ENCODE measurements around the gene OSBPL5.

The OSBPL5 gene

GRCh38 chr11:3190600-3190999 lies 25.5 kb upstream of the OSBPL5 start:
- no peak overlapping the region for H3K4me3 ChIP-seq (ENCODE audit: low read depth in 1 of 2, low read length in 2 of 2)
- H3K36me3 ChIP-seq (ENCODE audit: control insufficient read depth in 1 of 2, insufficient read depth in 2 of 2, low read length in 2 of 2) = no peaks in the 10 kb centered on the region

GRCh38 chr11:3189886-3190583 lies 24.9 kb upstream of the OSBPL5 start:
- Histone ChIP-seq H3K36me3 (ENCODE audit: control insufficient read depth in 1 of 2, insufficient read depth in 2 of 2, low read length in 2 of 2) (no peaks in the 10 kb centered on the region), H3K4me3 (ENCODE audit: low read depth in 1 of 2, low read length in 2 of 2) (no peak overlapping the region), H3K27ac (ENCODE audit: low read depth, low read length) (no peak overlapping the region), H3K9ac (ENCODE audit: low read depth in 1 of 2, low read length in 2 of 2) (no peak overlapping the region), H3K4me1 (ENCODE audit: control insufficient read depth in 1 of 2, insufficient read depth in 2 of 2, low read length in 2 of 2) (no peaks in the 10 kb centered on the region), H3K27me3 (ENCODE audit: control insufficient read depth in 1 of 2, insufficient read depth in 2 of 2, low read length in 2 of 2) (no peaks in the 10 kb centered on the region), H3K9me3 (ENCODE audit: control insufficient read depth in 1 of 2, low read length in 2 of 2) (no peaks in the 10 kb centered on the region)

More at GRCh38 chr11:3190600-3190999, 25.5 kb upstream of the OSBPL5 start:
- Histone ChIP-seq H3K4me1 (ENCODE audit: control insufficient read depth in 1 of 2, insufficient read depth in 2 of 2, low read length in 2 of 2) (no peaks in the 10 kb centered on the region), H3K9ac (ENCODE audit: low read depth in 1 of 2, low read length in 2 of 2) (no peak overlapping the region), H3K27me3 (ENCODE audit: control insufficient read depth in 1 of 2, insufficient read depth in 2 of 2, low read length in 2 of 2) (no peaks in the 10 kb centered on the region), H3K27ac (ENCODE audit: low read depth, low read length) (no peak overlapping the region), H3K9me3 (ENCODE audit: control insufficient read depth in 1 of 2, low read length in 2 of 2) (no peaks in the 10 kb centered on the region)

GRCh38 chr11:3189196-3189843 lies 24.2 kb upstream of the OSBPL5 start:
- H3K4me1 ChIP-seq (ENCODE audit: control insufficient read depth in 1 of 2, insufficient read depth in 2 of 2, low read length in 2 of 2) = no peaks in the 10 kb centered on the region
- no peaks in the 10 kb centered on the region for H3K9me3 ChIP-seq (ENCODE audit: control insufficient read depth in 1 of 2, low read length in 2 of 2)
- no peak overlapping the region for H3K4me3 ChIP-seq (ENCODE audit: low read depth in 1 of 2, low read length in 2 of 2)
- no peaks in the 10 kb centered on the region for H3K27me3 ChIP-seq (ENCODE audit: control insufficient read depth in 1 of 2, insufficient read depth in 2 of 2, low read length in 2 of 2)
- no peak overlapping the region for H3K27ac ChIP-seq (ENCODE audit: low read depth, low read length)
- H3K9ac ChIP-seq (ENCODE audit: low read depth in 1 of 2, low read length in 2 of 2) = no peak overlapping the region
- no peaks in the 10 kb centered on the region for H3K36me3 ChIP-seq (ENCODE audit: control insufficient read depth in 1 of 2, insufficient read depth in 2 of 2, low read length in 2 of 2)

- no peaks in the 10 kb centered on the region for H3K27me3 ChIP-seq (ENCODE audit: control insufficient read depth in 1 of 2, insufficient read depth in 2 of 2, low read length in 2 of 2)
- H3K4me1 ChIP-seq (ENCODE audit: control insufficient read depth in 1 of 2, insufficient read depth in 2 of 2, low read length in 2 of 2) = no peaks in the 10 kb centered on the region
- no peak overlapping the region for H3K27ac ChIP-seq (ENCODE audit: low read depth, low read length)
- no peaks in the 10 kb centered on the region for H3K9me3 ChIP-seq (ENCODE audit: control insufficient read depth in 1 of 2, low read length in 2 of 2)
- no peak overlapping the region for H3K9ac ChIP-seq (ENCODE audit: low read depth in 1 of 2, low read length in 2 of 2)
- no peak overlapping the region for H3K4me3 ChIP-seq (ENCODE audit: low read depth in 1 of 2, low read length in 2 of 2)
- no peaks in the 10 kb centered on the region for H3K36me3 ChIP-seq (ENCODE audit: control insufficient read depth in 1 of 2, insufficient read depth in 2 of 2, low read length in 2 of 2)
Measured at GRCh38 chr11:3188496-3189195, 23.5 kb upstream of the OSBPL5 start.

GRCh38 chr11:3186166-3186953 lies 21.2 kb upstream of the OSBPL5 start:
- H3K4me1 ChIP-seq (ENCODE audit: control insufficient read depth in 1 of 2, insufficient read depth in 2 of 2, low read length in 2 of 2) = no peaks in the 10 kb centered on the region
- no peaks in the 10 kb centered on the region for H3K9me3 ChIP-seq (ENCODE audit: control insufficient read depth in 1 of 2, low read length in 2 of 2)

GRCh38 chr11:3184732-3185347 lies 19.7 kb upstream of the OSBPL5 start:
- Histone ChIP-seq H3K27ac (ENCODE audit: low read depth, low read length) (no peak overlapping the region), H3K4me1 (ENCODE audit: control insufficient read depth in 1 of 2, insufficient read depth in 2 of 2, low read length in 2 of 2) (no peaks in the 10 kb centered on the region), H3K9me3 (ENCODE audit: control insufficient read depth in 1 of 2, low read length in 2 of 2) (no peaks in the 10 kb centered on the region), H3K27me3 (ENCODE audit: control insufficient read depth in 1 of 2, insufficient read depth in 2 of 2, low read length in 2 of 2) (no peaks in the 10 kb centered on the region), H3K9ac (ENCODE audit: low read depth in 1 of 2, low read length in 2 of 2) (no peak overlapping the region), H3K4me3 (ENCODE audit: low read depth in 1 of 2, low read length in 2 of 2) (no peak overlapping the region), H3K36me3 (ENCODE audit: control insufficient read depth in 1 of 2, insufficient read depth in 2 of 2, low read length in 2 of 2) (no peaks in the 10 kb centered on the region)

More at GRCh38 chr11:3186166-3186953, 21.2 kb upstream of the OSBPL5 start:
- H3K27ac ChIP-seq (ENCODE audit: low read depth, low read length) = no peak overlapping the region
- H3K27me3 ChIP-seq (ENCODE audit: control insufficient read depth in 1 of 2, insufficient read depth in 2 of 2, low read length in 2 of 2) = no peaks in the 10 kb centered on the region
- no peak overlapping the region for H3K9ac ChIP-seq (ENCODE audit: low read depth in 1 of 2, low read length in 2 of 2)
- H3K4me3 ChIP-seq (ENCODE audit: low read depth in 1 of 2, low read length in 2 of 2) = no peak overlapping the region
- H3K36me3 ChIP-seq (ENCODE audit: control insufficient read depth in 1 of 2, insufficient read depth in 2 of 2, low read length in 2 of 2) = no peaks in the 10 kb centered on the region

GRCh38 chr11:3183523-3183922 lies 18.4 kb upstream of the OSBPL5 start:
- Histone ChIP-seq H3K9me3 (ENCODE audit: control insufficient read depth in 1 of 2, low read length in 2 of 2) (no peaks in the 10 kb centered on the region), H3K4me1 (ENCODE audit: control insufficient read depth in 1 of 2, insufficient read depth in 2 of 2, low read length in 2 of 2) (no peaks in the 10 kb centered on the region), H3K27ac (ENCODE audit: low read depth, low read length) (no peak overlapping the region), H3K9ac (ENCODE audit: low read depth in 1 of 2, low read length in 2 of 2) (no peak overlapping the region), H3K36me3 (ENCODE audit: control insufficient read depth in 1 of 2, insufficient read depth in 2 of 2, low read length in 2 of 2) (no peaks in the 10 kb centered on the region), H3K4me3 (ENCODE audit: low read depth in 1 of 2, low read length in 2 of 2) (no peak overlapping the region), H3K27me3 (ENCODE audit: control insufficient read depth in 1 of 2, insufficient read depth in 2 of 2, low read length in 2 of 2) (no peaks in the 10 kb centered on the region)

- Histone ChIP-seq H3K9ac (ENCODE audit: low read depth in 1 of 2, low read length in 2 of 2) (no peak overlapping the region), H3K4me1 (ENCODE audit: control insufficient read depth in 1 of 2, insufficient read depth in 2 of 2, low read length in 2 of 2) (no peaks in the 10 kb centered on the region), H3K27me3 (ENCODE audit: control insufficient read depth in 1 of 2, insufficient read depth in 2 of 2, low read length in 2 of 2) (no peaks in the 10 kb centered on the region), H3K27ac (ENCODE audit: low read depth, low read length) (no peak overlapping the region), H3K9me3 (ENCODE audit: control insufficient read depth in 1 of 2, low read length in 2 of 2) (no peaks in the 10 kb centered on the region), H3K4me3 (ENCODE audit: low read depth in 1 of 2, low read length in 2 of 2) (no peak overlapping the region), H3K36me3 (ENCODE audit: control insufficient read depth in 1 of 2, insufficient read depth in 2 of 2, low read length in 2 of 2) (no peaks in the 10 kb centered on the region)
Measured at GRCh38 chr11:3182462-3182852, 17.3 kb upstream of the OSBPL5 start.

GRCh38 chr11:3181725-3182461 lies 16.8 kb upstream of the OSBPL5 start:
- no peak overlapping the region for H3K4me3 ChIP-seq (ENCODE audit: low read depth in 1 of 2, low read length in 2 of 2)
- no peaks in the 10 kb centered on the region for H3K27me3 ChIP-seq (ENCODE audit: control insufficient read depth in 1 of 2, insufficient read depth in 2 of 2, low read length in 2 of 2)
- no peak overlapping the region for H3K27ac ChIP-seq (ENCODE audit: low read depth, low read length)
- H3K4me1 ChIP-seq (ENCODE audit: control insufficient read depth in 1 of 2, insufficient read depth in 2 of 2, low read length in 2 of 2) = no peaks in the 10 kb centered on the region
- no peaks in the 10 kb centered on the region for H3K36me3 ChIP-seq (ENCODE audit: control insufficient read depth in 1 of 2, insufficient read depth in 2 of 2, low read length in 2 of 2)
- H3K9ac ChIP-seq (ENCODE audit: low read depth in 1 of 2, low read length in 2 of 2) = no peak overlapping the region
- no peaks in the 10 kb centered on the region for H3K9me3 ChIP-seq (ENCODE audit: control insufficient read depth in 1 of 2, low read length in 2 of 2)

All from duodenal mucosa (tissue), 2 donors.